Cardiac muscle cell (in vitro differentiated cells and primary cell): Measurements from ENCODE around the gene CERS6. TPM values are rescaled to one million over a fixed set of nuclear protein-coding genes. Genes with fewer than 3 reads are reported as not detected.

Source experiments
- DNase-seq, 2 donors: peaks; one replicate each; pipeline versions ENCODE4 v3.0.0 to v3.0.0-alpha.2; 2010 to 2017; ENCODE audit warnings: low read depth in 1 of 2, low spot score in 1 of 2
- H3K27ac ChIP-seq: fragments of 200-600 bp; sonication (generic); 2 replicates; pipeline ENCODE4 v1.5.1; 2016
- H3K27me3 ChIP-seq: fragments of 200-600 bp; sonication (generic); 2 replicates; pipeline ENCODE4 v1.6.0; 2016; ENCODE audit warnings: control low read depth
- H3K36me3 ChIP-seq: fragments of 200-600 bp; sonication (generic); 2 replicates; pipeline ENCODE4 v1.5.1; 2016; ENCODE audit warnings: control low read depth
- H3K4me1 ChIP-seq: fragments of 200-600 bp; sonication (generic); 2 replicates; pipeline ENCODE4 v1.8.1; 2017; ENCODE audit warnings: low read depth, mild to moderate bottlenecking, mixed run types
- H3K4me3 ChIP-seq: fragments of 200-600 bp; sonication (generic); 2 replicates; pipeline ENCODE4 v1.5.1; 2016; ENCODE audit warnings: mild to moderate bottlenecking
- H3K9me3 ChIP-seq: fragments of 200-600 bp; sonication (generic); 2 replicates; pipeline ENCODE4 v1.5.1; 2017; ENCODE audit warnings: low read depth, mild to moderate bottlenecking, control low read depth
- polyA plus RNA-seq: library from polyadenylated mRNA; unstranded; fragments of >200 nt; fragmentation: Nextera tagmentation; extraction: Ambion mirVana; gene quantifications from 2 replicates; pipeline ENCODE4 v1.2.1, GENCODE V29; 2016
- total RNA-seq: library from RNA; depleted of rRNA; stranded (reverse); fragments of >200 nt; gene quantifications from 2 replicates; pipeline ENCODE4 v1.2.3, GENCODE V29; 2016
- TF ChIP-seq, protein P1 (sequence below): IDR thresholded peaks from 2 replicates; pipeline ENCODE4 v1.5.1; 2012; ENCODE audit warnings: low read depth, mild to moderate bottlenecking, low read length

The CERS6 gene
- total and polyA plus RNA-seq, 2 experiments from 2014 or later: 17.1 to 26.6 TPM

DNA sequence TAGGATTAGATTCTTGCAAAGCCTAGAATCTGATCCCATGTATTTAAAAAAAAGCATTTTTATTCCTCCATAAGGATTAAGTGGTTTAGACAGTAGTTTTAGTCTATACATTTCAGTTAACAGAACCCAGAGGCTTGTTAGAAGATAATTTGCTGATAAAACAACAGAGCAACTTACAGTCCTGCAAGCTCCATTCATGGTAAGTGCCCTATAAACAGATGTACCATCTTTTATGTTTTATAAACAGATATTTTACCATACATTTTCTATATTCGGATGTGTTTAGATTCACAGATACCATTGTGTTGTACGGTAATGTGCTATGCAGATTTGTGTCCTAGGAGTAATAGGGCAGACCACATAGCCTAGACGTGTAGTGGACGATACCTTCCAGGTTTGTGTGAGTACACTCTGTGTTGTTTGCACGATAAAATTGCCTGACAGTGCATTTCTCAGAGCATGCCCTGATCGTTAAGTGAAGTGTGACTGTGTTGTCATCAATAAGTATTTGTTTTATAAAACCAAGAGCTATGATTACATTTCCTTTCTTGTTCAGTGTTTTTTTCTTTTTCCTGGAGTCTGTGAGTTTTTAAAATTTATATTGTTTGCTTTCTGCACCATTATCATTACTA is 54.2 kb downstream of the CERS6 start:
- no peak overlapping the region for H3K4me3 ChIP-seq
- peaks cover 9% of the 10 kb centered on the region for H3K4me1 ChIP-seq
- H3K27me3 ChIP-seq: no peaks in the 10 kb centered on the region

DNA sequence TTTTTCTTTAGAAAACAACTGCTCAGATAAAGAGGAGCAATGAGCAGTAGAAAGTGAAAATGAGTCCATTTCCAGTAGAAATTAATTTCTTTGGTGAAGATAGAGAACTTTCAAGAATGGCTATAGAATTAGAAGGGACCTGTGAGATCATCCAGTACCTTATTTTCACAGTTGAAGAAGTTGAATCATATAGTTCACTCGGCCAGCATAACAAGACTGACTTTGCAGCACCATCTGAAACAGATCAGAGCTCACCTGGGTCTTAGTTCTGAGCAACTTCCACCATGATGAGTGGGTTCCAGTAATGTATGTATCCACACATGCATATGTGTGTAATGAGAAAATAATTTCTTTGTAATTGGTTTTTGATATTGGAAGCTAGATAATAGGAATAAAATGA is 58.6 kb downstream of the CERS6 start:
- Histone ChIP-seq H3K9me3 (no peaks in the 10 kb centered on the region), H3K4me3 (no peak overlapping the region), H3K27ac (no peak overlapping the region), H3K27me3 (no peaks in the 10 kb centered on the region), H3K36me3 (no peaks in the 10 kb centered on the region), H3K4me1 (peaks cover 29% of the 10 kb centered on the region)
- TF ChIP-seq, protein P1, sequence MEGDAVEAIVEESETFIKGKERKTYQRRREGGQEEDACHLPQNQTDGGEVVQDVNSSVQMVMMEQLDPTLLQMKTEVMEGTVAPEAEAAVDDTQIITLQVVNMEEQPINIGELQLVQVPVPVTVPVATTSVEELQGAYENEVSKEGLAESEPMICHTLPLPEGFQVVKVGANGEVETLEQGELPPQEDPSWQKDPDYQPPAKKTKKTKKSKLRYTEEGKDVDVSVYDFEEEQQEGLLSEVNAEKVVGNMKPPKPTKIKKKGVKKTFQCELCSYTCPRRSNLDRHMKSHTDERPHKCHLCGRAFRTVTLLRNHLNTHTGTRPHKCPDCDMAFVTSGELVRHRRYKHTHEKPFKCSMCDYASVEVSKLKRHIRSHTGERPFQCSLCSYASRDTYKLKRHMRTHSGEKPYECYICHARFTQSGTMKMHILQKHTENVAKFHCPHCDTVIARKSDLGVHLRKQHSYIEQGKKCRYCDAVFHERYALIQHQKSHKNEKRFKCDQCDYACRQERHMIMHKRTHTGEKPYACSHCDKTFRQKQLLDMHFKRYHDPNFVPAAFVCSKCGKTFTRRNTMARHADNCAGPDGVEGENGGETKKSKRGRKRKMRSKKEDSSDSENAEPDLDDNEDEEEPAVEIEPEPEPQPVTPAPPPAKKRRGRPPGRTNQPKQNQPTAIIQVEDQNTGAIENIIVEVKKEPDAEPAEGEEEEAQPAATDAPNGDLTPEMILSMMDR: no peak
- no peak for DNase-seq

More for the DNA sequence above, 54.2 kb downstream of the CERS6 start:
- H3K36me3 ChIP-seq: no peaks in the 10 kb centered on the region
- DNase-seq: no peak
- H3K9me3 ChIP-seq: no peaks in the 10 kb centered on the region
- TF ChIP-seq, protein P1: no peak
- H3K27ac ChIP-seq: no peak overlapping the region

DNA sequence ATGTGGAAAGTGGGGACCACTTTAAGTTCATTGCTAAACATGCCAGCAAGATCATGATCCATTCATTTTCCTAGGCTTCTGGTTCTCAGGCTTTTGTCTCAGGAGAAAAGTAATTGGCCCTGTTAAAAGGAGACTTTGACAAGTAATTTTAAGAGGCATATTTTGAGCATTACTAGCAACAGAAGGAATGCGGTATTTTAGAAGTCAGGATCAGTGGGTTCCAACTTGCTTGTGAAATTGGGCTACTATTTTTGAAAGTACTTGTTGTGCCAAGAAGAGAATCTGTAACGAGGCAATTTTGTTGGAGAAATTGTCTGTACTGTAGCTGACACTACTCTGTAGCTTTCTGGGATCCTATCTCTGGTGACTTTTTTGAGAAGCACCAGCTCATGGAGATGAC is 59.4 kb downstream of the CERS6 start:
- no peak overlapping the region for H3K27ac ChIP-seq
- no peaks in the 10 kb centered on the region for H3K36me3 ChIP-seq
- no peak overlapping the region for H3K4me3 ChIP-seq
- no peaks in the 10 kb centered on the region for H3K27me3 ChIP-seq
- peaks cover 22% of the 10 kb centered on the region for H3K4me1 ChIP-seq
- no peaks in the 10 kb centered on the region for H3K9me3 ChIP-seq
- TF ChIP-seq, protein P1: no peak
- peak in 1 of 2 donors; percentile 89 for DNase-seq

DNA sequence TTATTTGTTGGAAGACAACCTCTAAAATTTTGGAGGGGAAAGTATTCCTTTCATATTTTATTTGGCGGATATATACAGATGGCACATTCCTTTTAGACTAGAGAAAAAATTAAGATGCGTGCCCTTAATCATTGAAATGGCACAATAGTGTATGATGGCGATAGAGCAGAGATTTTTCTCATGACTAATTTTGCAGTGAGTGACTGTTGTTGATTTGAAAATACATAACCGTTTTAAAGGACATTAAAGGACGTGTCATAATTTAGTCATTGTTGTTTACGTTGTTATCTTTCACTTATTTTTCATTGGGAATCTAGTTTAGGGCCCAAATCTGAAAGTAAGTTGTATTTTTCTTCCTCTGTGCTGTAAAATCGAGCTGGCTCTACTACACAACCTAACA is 61.7 kb downstream of the CERS6 start:
- Histone ChIP-seq H3K27me3 (no peaks in the 10 kb centered on the region), H3K4me1 (peaks cover 42% of the 10 kb centered on the region), H3K36me3 (no peaks in the 10 kb centered on the region), H3K27ac (peak overlapping the region; percentile 88), H3K4me3 (no peak overlapping the region), H3K9me3 (no peaks in the 10 kb centered on the region)
- TF ChIP-seq, protein P1: no peak
- no peak for DNase-seq

DNA sequence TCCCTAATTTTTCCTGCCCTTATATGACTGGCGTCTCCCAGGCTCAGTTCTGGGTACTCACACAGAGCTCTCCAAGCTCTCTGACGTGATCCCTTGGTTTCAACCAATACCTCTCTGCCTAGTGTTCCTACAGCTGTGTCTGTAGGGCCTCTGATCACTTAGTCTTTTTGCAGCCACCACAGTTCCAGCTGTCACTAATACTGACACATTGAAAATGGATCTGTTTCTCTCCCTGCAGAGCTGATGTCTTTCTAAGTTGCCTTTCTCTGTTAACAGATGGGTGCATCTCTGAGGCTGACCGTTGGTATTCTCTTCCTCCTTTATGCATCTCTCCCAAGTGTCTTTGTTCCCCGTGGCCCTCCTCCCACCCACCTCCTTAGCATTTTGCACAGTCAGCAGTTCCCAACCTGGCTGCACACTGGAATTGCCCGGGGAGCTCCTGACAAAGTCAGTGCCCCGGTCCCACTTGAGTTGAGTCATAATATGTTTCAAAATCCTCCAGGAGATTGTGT is 62.5 kb downstream of the CERS6 start:
- TF ChIP-seq, protein P1: no peak
- peak; percentile 49 to 77 for DNase-seq
- Histone ChIP-seq H3K9me3 (no peaks in the 10 kb centered on the region), H3K4me1 (peaks cover 48% of the 10 kb centered on the region), H3K4me3 (no peak overlapping the region), H3K27ac (peak overlapping the region; percentile 88), H3K27me3 (no peaks in the 10 kb centered on the region), H3K36me3 (no peaks in the 10 kb centered on the region)
